Measurements from ENCODE around the gene ROCK1.

DNA sequence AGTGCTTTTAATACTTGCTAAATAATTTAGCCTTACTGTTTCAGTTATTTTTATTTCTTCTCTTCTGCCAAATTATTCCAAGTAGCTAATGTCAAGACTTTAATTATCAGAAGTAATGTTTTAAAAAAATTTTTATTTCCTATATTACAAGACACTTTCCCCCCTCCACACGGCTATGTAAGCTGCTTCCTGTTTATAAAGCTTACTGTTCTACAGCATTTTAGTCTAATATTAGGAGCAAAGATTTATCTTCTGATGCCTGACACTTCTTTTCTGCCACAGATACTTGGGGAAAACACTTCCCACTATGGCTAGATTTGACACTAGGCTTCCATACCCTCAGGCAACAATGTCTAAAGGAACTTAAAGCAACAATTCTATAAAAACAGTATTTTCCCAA is 62.3 kb downstream of the ROCK1 start:
- TF ChIP-seq, protein P1, sequence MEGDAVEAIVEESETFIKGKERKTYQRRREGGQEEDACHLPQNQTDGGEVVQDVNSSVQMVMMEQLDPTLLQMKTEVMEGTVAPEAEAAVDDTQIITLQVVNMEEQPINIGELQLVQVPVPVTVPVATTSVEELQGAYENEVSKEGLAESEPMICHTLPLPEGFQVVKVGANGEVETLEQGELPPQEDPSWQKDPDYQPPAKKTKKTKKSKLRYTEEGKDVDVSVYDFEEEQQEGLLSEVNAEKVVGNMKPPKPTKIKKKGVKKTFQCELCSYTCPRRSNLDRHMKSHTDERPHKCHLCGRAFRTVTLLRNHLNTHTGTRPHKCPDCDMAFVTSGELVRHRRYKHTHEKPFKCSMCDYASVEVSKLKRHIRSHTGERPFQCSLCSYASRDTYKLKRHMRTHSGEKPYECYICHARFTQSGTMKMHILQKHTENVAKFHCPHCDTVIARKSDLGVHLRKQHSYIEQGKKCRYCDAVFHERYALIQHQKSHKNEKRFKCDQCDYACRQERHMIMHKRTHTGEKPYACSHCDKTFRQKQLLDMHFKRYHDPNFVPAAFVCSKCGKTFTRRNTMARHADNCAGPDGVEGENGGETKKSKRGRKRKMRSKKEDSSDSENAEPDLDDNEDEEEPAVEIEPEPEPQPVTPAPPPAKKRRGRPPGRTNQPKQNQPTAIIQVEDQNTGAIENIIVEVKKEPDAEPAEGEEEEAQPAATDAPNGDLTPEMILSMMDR (conservative IDR thresholded peaks at IDR 0.05; ENCODE audit: low read length), result no peak
- TF ChIP-seq EZH2phosphoT487 (IDR thresholded peaks at IDR 0.05; ENCODE audit: borderline replicate concordance), result no peak

Data from Loucy (cell line).